H1 (cell line): Measurements from ENCODE around the gene MSANTD3. TPM values are rescaled to one million over a fixed set of nuclear protein-coding genes. Genes with fewer than 3 reads are reported as not detected.

Experiments
- POLR2A ChIP-seq, 2 experiments: IDR thresholded peaks; 1 replicate in 1 of 2; 2 replicates in 1 of 2; pipeline ENCODE4 v1.6.1; 2011; ENCODE audit warnings: low read depth in 2 of 2, low read length in 2 of 2, mild to moderate bottlenecking in 2 of 2; ENCODE audit errors: control extremely low read depth in 1 of 2
- TAF7 ChIP-seq: optimal IDR thresholded peaks from 2 replicates; pipeline ENCODE3; 2011; ENCODE audit warnings: low read depth, mild to moderate bottlenecking, inconsistent platforms, low read length, moderate library complexity, borderline replicate concordance
- polyA plus RNA-seq, 7 experiments: library from polyadenylated mRNA; depleted of rRNA in 3 of 7; stranded (reverse) in 5 of 7; unstranded in 2 of 7; fragments of >200 nt in 5 of 7; fragments of 200-250 nt in 2 of 7; gene quantifications; 1 replicate in 5 of 7; 2 replicates in 1 of 7; 4 replicates in 1 of 7; pipeline versions ENCODE4 v1.2.1 to v1.2.3, GENCODE V29; 2011 to 2013; ENCODE audit warnings: missing spikeins in 2 of 7, mixed read lengths in 2 of 7
- total RNA-seq: library from RNA; stranded (reverse); fragmentation: NEBNext Ultra II Directional; extraction: Animal tissue kit (Norgen Biotek cat#: 25700); gene quantifications from 2 replicates; pipeline ENCODE4 v1.2.1, GENCODE V29; 2021

Gene MSANTD3
- total and polyA plus RNA-seq, 2 of the 8 experiments (the other 6 are each of a cell fraction or from before 2014, with no cell fraction given), result 12.0 to 41.3 TPM

DNA sequence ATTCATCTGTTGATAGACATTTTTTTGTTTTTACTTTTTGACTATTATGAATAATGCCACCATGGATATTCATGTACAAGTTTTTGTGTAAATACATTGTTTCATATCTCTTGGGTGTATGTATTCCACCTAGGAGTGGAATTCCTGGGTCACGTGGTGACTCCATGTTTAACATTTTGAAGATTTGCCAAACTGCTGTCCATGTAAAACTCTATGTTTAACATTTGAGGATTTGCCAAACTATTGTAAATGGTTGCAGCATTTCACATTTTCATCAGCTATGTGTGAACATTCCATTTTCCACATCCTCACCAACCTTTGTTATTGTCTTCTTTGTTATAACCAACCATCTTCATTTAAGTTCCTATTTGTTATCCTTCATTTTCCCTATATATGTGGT, 58.3 kb downstream of the MSANTD3 start (continued):
- TF ChIP-seq TAF7, result no peak
- no peak for TF ChIP-seq POLR2A (IDR thresholded peaks at IDR 0.05; ENCODE audit: control extremely low read depth in 1 of 2, low read depth in 2 of 2, low read length in 2 of 2)
